ENCODE measurements around the gene GNPNAT1. TPM values are rescaled to one million over a fixed set of nuclear protein-coding genes. Genes with fewer than 3 reads are reported as not detected.
"Not testable (repeated sequence)": the region's sequence is repeated elsewhere in the genome, so short reads cannot be mapped to it uniquely, and the experiment has no call there.

Gene GNPNAT1
- total RNA-seq, 3 donors from 2014 or later, result 19.9 to 33.1 (median 21.4) TPM

DNA sequence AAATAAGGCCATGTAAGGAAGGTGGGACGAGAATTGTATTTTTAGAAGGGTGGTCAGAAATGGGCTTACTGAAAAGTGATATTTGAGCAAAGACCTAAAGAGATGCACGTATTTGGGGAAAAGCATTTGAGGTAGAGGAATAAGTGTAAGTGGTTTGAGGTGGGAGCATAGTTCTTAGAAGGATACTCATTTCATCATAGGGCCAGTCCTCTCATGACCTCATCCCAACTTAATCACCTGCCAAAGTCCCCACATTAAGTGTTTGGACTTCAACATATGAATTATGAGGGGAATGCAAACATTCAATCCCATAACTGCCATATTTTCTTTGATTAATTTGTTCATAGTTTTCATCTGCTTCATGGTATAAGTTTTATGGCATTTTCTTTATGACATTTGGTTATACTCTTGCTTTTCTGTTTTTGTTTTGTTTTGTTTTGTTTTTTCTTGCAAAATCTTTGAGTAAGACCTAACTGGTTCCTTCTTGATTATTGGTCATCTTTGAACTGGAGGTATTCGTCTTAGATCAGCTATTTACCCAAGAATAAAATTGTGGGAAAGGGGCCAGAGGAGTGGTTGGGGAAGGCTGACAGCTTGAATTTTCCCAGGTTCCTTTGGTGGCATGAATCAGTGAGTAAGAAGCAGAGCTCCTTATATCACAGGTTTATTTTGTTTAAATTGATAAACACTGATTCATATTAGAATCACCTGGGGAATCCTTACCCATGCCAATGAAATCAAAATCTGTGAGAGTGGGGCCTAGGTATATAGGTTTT lies 24.2 kb downstream of the GNPNAT1 start:
- H3K4me1 ChIP-seq (ENCODE audit: low read depth), result no peaks in the 10 kb centered on the region
- TF ChIP-seq, protein P1, sequence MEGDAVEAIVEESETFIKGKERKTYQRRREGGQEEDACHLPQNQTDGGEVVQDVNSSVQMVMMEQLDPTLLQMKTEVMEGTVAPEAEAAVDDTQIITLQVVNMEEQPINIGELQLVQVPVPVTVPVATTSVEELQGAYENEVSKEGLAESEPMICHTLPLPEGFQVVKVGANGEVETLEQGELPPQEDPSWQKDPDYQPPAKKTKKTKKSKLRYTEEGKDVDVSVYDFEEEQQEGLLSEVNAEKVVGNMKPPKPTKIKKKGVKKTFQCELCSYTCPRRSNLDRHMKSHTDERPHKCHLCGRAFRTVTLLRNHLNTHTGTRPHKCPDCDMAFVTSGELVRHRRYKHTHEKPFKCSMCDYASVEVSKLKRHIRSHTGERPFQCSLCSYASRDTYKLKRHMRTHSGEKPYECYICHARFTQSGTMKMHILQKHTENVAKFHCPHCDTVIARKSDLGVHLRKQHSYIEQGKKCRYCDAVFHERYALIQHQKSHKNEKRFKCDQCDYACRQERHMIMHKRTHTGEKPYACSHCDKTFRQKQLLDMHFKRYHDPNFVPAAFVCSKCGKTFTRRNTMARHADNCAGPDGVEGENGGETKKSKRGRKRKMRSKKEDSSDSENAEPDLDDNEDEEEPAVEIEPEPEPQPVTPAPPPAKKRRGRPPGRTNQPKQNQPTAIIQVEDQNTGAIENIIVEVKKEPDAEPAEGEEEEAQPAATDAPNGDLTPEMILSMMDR (IDR thresholded peaks at IDR 0.05), result no peak
- ATAC-seq (no peak), DNase-seq (no peak)
- no peak overlapping the region for H3K4me3 ChIP-seq
- H3K36me3 ChIP-seq (ENCODE audit: low read depth), result no peaks in the 10 kb centered on the region
- H3K9me3 ChIP-seq, result no peaks in the 10 kb centered on the region
- intact Hi-C loops (cut with DNase I, micrococcal nuclease), result no loop called here

DNA sequence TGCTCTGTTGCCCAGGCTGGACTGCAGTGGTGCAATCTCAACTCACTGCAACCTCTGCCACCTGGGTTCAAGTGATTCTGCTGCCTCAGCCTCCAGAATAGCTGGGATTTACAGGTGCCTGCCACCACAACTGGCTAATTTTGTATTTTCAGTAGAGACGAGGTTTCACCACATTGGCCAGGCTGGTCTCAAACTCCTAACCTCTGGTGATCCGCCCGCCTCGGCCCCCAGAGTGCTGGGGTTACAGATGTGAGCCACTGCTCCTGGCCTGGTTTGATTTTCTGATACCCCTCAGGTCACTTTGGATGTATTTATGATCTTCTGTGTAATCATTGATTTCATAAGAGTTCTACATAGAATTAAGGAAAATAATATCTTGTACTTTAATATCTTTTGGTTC lies 28.5 kb downstream of the GNPNAT1 start:
- DNase-seq; H3K4me3 ChIP-seq; ATAC-seq; H3K36me3 ChIP-seq (ENCODE audit: low read depth); H3K4me1 ChIP-seq (ENCODE audit: low read depth); intact Hi-C loops (cut with DNase I, micrococcal nuclease); H3K9me3 ChIP-seq: not testable (repeated sequence)

DNA sequence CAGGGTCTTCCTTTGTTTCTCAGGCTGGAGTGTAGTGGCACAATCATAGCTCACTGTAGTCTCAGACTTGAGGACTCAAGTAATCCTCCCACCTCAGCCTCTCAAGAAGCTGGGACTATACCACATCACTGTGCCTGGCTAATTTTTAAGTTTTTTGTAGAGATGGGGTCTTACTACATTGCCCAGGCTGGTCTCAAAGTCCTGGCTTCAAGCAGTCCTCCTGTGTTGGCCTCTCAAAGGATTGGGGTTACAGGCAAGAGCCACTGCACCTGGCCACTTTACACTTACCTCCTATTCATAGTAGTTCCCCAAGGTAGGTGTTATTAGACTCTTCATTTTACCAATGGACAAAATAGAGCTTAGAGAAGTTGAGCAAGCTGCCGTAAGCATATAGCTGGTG lies 32.3 kb downstream of the GNPNAT1 start:
- no peaks in the 10 kb centered on the region for H3K4me1 ChIP-seq (ENCODE audit: low read depth)
- no peaks in the 10 kb centered on the region for H3K9me3 ChIP-seq
- no peak overlapping the region for H3K4me3 ChIP-seq
- ATAC-seq, result no peak
- TF ChIP-seq, protein P1 (IDR thresholded peaks at IDR 0.05), result no peak
- intact Hi-C loops (cut with DNase I, micrococcal nuclease), result no loop called here
- DNase-seq, result no peak
- no peaks in the 10 kb centered on the region for H3K36me3 ChIP-seq (ENCODE audit: low read depth)

DNA sequence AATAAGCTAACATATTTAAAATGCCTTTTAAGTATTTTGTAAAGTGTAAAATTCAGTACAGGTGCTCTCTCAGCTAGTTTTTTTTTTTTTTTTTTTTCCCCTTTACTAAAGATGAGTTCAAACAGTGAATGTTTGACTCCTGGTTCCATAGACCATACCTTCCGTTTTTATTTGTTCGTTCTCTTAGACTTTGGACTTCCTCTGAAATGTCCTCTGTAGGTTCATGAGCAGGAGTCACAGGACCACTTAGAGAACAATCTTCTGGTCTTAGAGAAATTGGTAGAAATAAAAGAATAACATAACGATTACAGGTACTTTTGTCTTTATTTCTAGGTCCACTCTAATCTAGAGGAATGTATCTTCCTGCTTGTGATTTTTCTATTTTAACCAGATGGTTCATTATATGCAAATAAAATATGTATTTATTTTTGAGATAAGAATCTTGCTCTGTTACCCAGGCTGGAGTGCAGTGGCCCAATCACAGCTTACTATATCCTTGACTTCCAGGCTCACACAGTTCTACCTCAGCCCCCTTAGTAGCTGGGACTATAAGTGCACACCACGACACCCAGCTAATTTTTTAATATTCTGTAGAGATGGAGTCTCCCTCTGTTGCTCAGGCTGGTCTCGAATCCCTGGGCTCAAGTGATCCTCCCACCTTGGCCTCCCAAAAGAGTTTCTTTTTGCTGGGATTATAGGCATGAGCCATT lies 35.6 kb downstream of the GNPNAT1 start:
- TF ChIP-seq, protein P1 (IDR thresholded peaks at IDR 0.05), result no peak
- no peaks in the 10 kb centered on the region for H3K9me3 ChIP-seq
- H3K36me3 ChIP-seq (ENCODE audit: low read depth), result no peaks in the 10 kb centered on the region
- ATAC-seq (peak; percentile 57), DNase-seq (no peak)
- intact Hi-C loops (cut with DNase I, micrococcal nuclease), result no loop called here
- no peaks in the 10 kb centered on the region for H3K4me1 ChIP-seq (ENCODE audit: low read depth)
- H3K4me3 ChIP-seq, result no peak overlapping the region

GRCh38 chr14:52748647-52749292 lies 42.6 kb downstream of the GNPNAT1 start:
- H3K36me3 ChIP-seq (ENCODE audit: low read depth), result no peaks in the 10 kb centered on the region
- TF ChIP-seq, protein P1 (IDR thresholded peaks at IDR 0.05), result no peak

GRCh38 chr14:52741865-52742264 lies 49.5 kb downstream of the GNPNAT1 start:
- intact Hi-C loops (cut with DNase I, micrococcal nuclease), result no loop called here
- TF ChIP-seq, protein P1 (IDR thresholded peaks at IDR 0.05), result no peak
- no peak for DNase-seq
- no peaks in the 10 kb centered on the region for H3K36me3 ChIP-seq (ENCODE audit: low read depth)
- no peaks in the 10 kb centered on the region for H3K9me3 ChIP-seq
- ATAC-seq, result peak; percentile 38
- peaks cover 3% of the 10 kb centered on the region for H3K4me1 ChIP-seq (ENCODE audit: low read depth)
- no peak overlapping the region for H3K4me3 ChIP-seq

More at GRCh38 chr14:52748647-52749292, 42.6 kb downstream of the GNPNAT1 start:
- DNase-seq (no peak), ATAC-seq (no peak)
- no peaks in the 10 kb centered on the region for H3K4me1 ChIP-seq (ENCODE audit: low read depth)
- no peak overlapping the region for H3K4me3 ChIP-seq
- intact Hi-C loops (cut with DNase I, micrococcal nuclease), result no loop called here
- no peaks in the 10 kb centered on the region for H3K9me3 ChIP-seq

Measured in mucosa of descending colon (tissue), 3 donors.